H9 (cell line): ENCODE data around the gene DACH1. TPM values are rescaled to one million over a fixed set of nuclear protein-coding genes. Genes with fewer than 3 reads are reported as not detected.

Experiments
- DNase-seq: peaks from one replicate; pipeline ENCODE4 v3.0.0-alpha.2; 2017
- H2AFZ ChIP-seq: one replicate; pipeline ENCODE4 v1.6.1; 2013; ENCODE audit warnings: mild to moderate bottlenecking, low read length, control low read depth, moderate library complexity
- H2AK5ac ChIP-seq: 2 replicates; pipeline ENCODE4 v1.6.1; 2013; ENCODE audit warnings: low read length, control low read depth, mixed read lengths; ENCODE audit not compliant: insufficient read length
- H2BK120ac ChIP-seq: one replicate; pipeline ENCODE4 v1.6.1; 2013; ENCODE audit warnings: low read depth, mild to moderate bottlenecking, low read length, control low read depth, inconsistent platforms; ENCODE audit not compliant: poor library complexity, severe bottlenecking
- H2BK12ac ChIP-seq: 2 replicates; pipeline ENCODE4 v1.6.1; 2013; ENCODE audit warnings: low read length, control low read depth, mixed read lengths, low read depth; ENCODE audit not compliant: insufficient read length
- H2BK15ac ChIP-seq: 2 replicates; pipeline ENCODE4 v1.6.1; 2013; ENCODE audit warnings: low read depth, low read length, control low read depth
- H2BK20ac ChIP-seq: one replicate; pipeline ENCODE4 v1.6.1; 2013; ENCODE audit warnings: low read depth, mild to moderate bottlenecking, low read length, control low read depth, inconsistent platforms; ENCODE audit not compliant: poor library complexity, severe bottlenecking
- H2BK5ac ChIP-seq: 2 replicates; pipeline ENCODE4 v1.6.1; 2013; ENCODE audit warnings: low read length, control low read depth, mixed read lengths; ENCODE audit not compliant: insufficient read length
- H3K14ac ChIP-seq: 2 replicates; pipeline ENCODE4 v1.6.1; 2013; ENCODE audit warnings: low read length, control low read depth; ENCODE audit not compliant: insufficient read depth
- H3K18ac ChIP-seq: 2 replicates; pipeline ENCODE4 v1.6.1; 2013; ENCODE audit warnings: low read depth, mild to moderate bottlenecking, mixed read lengths, low read length, control low read depth; ENCODE audit not compliant: insufficient read length
- H3K23ac ChIP-seq: 2 replicates; pipeline ENCODE4 v1.6.1; 2013; ENCODE audit warnings: low read length, control low read depth, mixed read lengths, low read depth; ENCODE audit not compliant: insufficient read length
- H3K23me2 ChIP-seq: 2 replicates; pipeline ENCODE4 v1.6.1; 2013; ENCODE audit warnings: low read depth, mild to moderate bottlenecking, mixed read lengths, low read length, control low read depth; ENCODE audit not compliant: insufficient read length, poor library complexity, severe bottlenecking
- H3K27ac ChIP-seq: 2 replicates; pipeline ENCODE4 v1.5.1; 2013; ENCODE audit warnings: low read length, control low read depth, mixed read lengths, low read depth; ENCODE audit not compliant: insufficient read length
- H3K27me3 ChIP-seq: 2 replicates; pipeline ENCODE4 v1.6.1; 2013; ENCODE audit warnings: low read length, control low read depth, inconsistent platforms; ENCODE audit not compliant: insufficient read depth
- H3K4ac ChIP-seq: 2 replicates; pipeline ENCODE4 v1.6.1; 2013; ENCODE audit warnings: low read depth, mild to moderate bottlenecking, control low read depth, inconsistent platforms, low read length, moderate library complexity
- H3K4me1 ChIP-seq: 2 replicates; pipeline ENCODE4 v1.6.1; 2013; ENCODE audit warnings: low read length, control low read depth, inconsistent platforms; ENCODE audit not compliant: insufficient read depth
- H3K4me2 ChIP-seq: 2 replicates; pipeline ENCODE4 v1.6.1; 2013; ENCODE audit warnings: low read length, control low read depth, mixed read lengths; ENCODE audit not compliant: insufficient read length, insufficient read depth
- H3K56ac ChIP-seq: 2 replicates; pipeline ENCODE4 v1.6.1; 2013; ENCODE audit warnings: low read depth, mild to moderate bottlenecking, mixed read lengths, low read length, control low read depth; ENCODE audit not compliant: insufficient read length
- H3K79me1 ChIP-seq: 2 replicates; pipeline ENCODE4 v1.6.1; 2013; ENCODE audit warnings: low read depth, mild to moderate bottlenecking, moderate library complexity, low read length, control low read depth, inconsistent platforms; ENCODE audit not compliant: insufficient read depth, poor library complexity, severe bottlenecking
- H3K79me2 ChIP-seq: 2 replicates; pipeline ENCODE4 v1.6.1; 2013; ENCODE audit warnings: low read length, control low read depth, inconsistent platforms; ENCODE audit not compliant: insufficient read depth
- H3K9ac ChIP-seq: 2 replicates; pipeline ENCODE4 v1.6.1; 2013; ENCODE audit warnings: low read length, control low read depth, mixed read lengths; ENCODE audit not compliant: insufficient read length; ENCODE audit errors: extremely low read depth
- H3K9me3 ChIP-seq: one replicate; pipeline ENCODE4 v1.6.1; 2013; ENCODE audit warnings: low read depth, low read length, inconsistent platforms; ENCODE audit not compliant: control insufficient read depth
- H3T11ph ChIP-seq: one replicate; pipeline ENCODE4 v1.6.1; 2013; ENCODE audit warnings: mild to moderate bottlenecking, low read length, control low read depth, inconsistent platforms
- H4K20me1 ChIP-seq: one replicate; pipeline ENCODE4 v1.6.1; 2013; ENCODE audit not compliant: control insufficient read depth, insufficient read length, insufficient read depth
- H4K5ac ChIP-seq: 2 replicates; pipeline ENCODE4 v1.6.1; 2013; ENCODE audit warnings: low read depth, mild to moderate bottlenecking, mixed read lengths, low read length, control low read depth; ENCODE audit not compliant: insufficient read length
- H4K8ac ChIP-seq: replicated peaks from 2 replicates; pipeline ENCODE4 v1.6.1; 2013; ENCODE audit warnings: low read length, control low read depth, mixed read lengths, low read depth; ENCODE audit not compliant: insufficient read length
- H4K91ac ChIP-seq: 2 replicates; pipeline ENCODE4 v1.6.1; 2013; ENCODE audit warnings: low read depth, mild to moderate bottlenecking, moderate library complexity, mixed read lengths, low read length, control low read depth; ENCODE audit not compliant: insufficient read length
- H3K27ac Mint-ChIP-seq, 3 experiments: 2 replicates in 2 of 3; 3 replicates in 1 of 3; pipeline ENCODE4 v1.8.0; 2020 to 2021; ENCODE audit warnings: mixed read lengths in 3 of 3, mild to moderate bottlenecking in 1 of 3, moderate library complexity in 1 of 3
- H3K27me3 Mint-ChIP-seq: 2 replicates; pipeline ENCODE4 v1.8.0; 2021; ENCODE audit warnings: low read depth, mild to moderate bottlenecking, moderate library complexity, mixed read lengths
- H3K36me3 Mint-ChIP-seq, 3 experiments: 2 replicates in 2 of 3; 3 replicates in 1 of 3; pipeline ENCODE4 v1.8.0; 2020 to 2021; ENCODE audit warnings: low read depth in 3 of 3, mixed read lengths in 3 of 3; ENCODE audit not compliant: insufficient read depth in 1 of 3
- H3K4me1 Mint-ChIP-seq, 2 experiments: 2 replicates each; pipeline ENCODE4 v1.8.0; 2020; ENCODE audit warnings: mixed read lengths in 2 of 2
- H3K4me3 Mint-ChIP-seq, 2 experiments: 2 replicates in 1 of 2; 3 replicates in 1 of 2; pipeline ENCODE4 v1.8.0; 2020 to 2021; ENCODE audit warnings: mild to moderate bottlenecking in 2 of 2, mixed read lengths in 2 of 2, moderate library complexity in 1 of 2
- H3K9me3 Mint-ChIP-seq, 2 experiments: 2 replicates in 1 of 2; 3 replicates in 1 of 2; pipeline ENCODE4 v1.8.0; 2020; ENCODE audit warnings: mild to moderate bottlenecking in 2 of 2, mixed read lengths in 2 of 2, moderate library complexity in 1 of 2
- total RNA-seq: library from RNA; stranded (reverse); gene quantifications from 2 replicates; pipeline ENCODE4 v1.2.1, GENCODE V29; 2021
- TF ChIP-seq, protein P1 (sequence below): fragments of 200-600 bp; sonication (generic); conservative IDR thresholded peaks from 3 replicates; pipeline ENCODE4 v1.8.0; 2021; ENCODE audit warnings: antibody characterized with exemption, mild to moderate bottlenecking

Gene DACH1
- total RNA-seq, 1 experiment from 2014 or later: not detected

DNA sequence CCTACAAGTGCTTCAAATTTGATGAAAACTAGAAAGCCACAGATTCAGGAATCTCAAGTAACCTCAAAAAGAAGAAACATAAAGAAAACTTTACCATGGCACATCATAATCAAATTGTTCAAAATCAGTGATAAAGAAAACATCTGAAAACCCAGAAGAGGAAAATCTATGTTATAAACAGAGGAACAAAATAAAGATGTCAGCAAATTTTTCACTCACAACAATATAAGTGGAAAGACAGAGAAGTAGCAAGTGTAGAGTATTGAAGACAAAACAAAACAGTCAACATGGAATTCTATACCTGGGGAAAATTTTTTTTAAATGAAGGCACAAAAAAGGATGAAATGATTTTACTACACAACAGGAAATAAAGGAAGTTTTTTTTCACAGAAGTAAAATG, 470.9 kb downstream of the DACH1 start:
- Histone ChIP-seq H2BK120ac (no peak overlapping the region), H3K79me2 (no peaks in the 10 kb centered on the region), H2BK15ac (no peak overlapping the region), H4K91ac (no peak overlapping the region), H3K4ac (no peak overlapping the region), H3K9ac (no peak overlapping the region), H3K56ac (no peak overlapping the region), H3K4me1 (no peaks in the 10 kb centered on the region), H4K5ac (no peak overlapping the region), H2BK20ac (no peak overlapping the region), H2AK5ac (no peak overlapping the region), H3K27ac (no peak overlapping the region), H4K8ac (no peak overlapping the region), H3K14ac (no peak overlapping the region), H2AFZ (no peak overlapping the region), H3K18ac (no peak overlapping the region), H4K20me1 (no peaks in the 10 kb centered on the region), H3K9me3 (no peaks in the 10 kb centered on the region), H3T11ph (no peak overlapping the region), H3K23ac (no peak overlapping the region), H2BK5ac (no peak overlapping the region), H3K4me2 (no peak overlapping the region), H3K27me3 (no peaks in the 10 kb centered on the region), H3K23me2 (no peaks in the 10 kb centered on the region), H2BK12ac (no peak overlapping the region), H3K79me1 (no peaks in the 10 kb centered on the region)
- Mint-ChIP-seq H3K9me3 (peaks cover 2 to 4% of the 10 kb centered on the region in 2 experiments; a peak in 4 of 5 replicates), H3K4me3 (no peak overlapping the region), H3K27ac (no peak overlapping the region), H3K36me3 (peaks cover 0 to 4% (median 0%) of the 10 kb centered on the region in 3 experiments; a peak in 1 of 7 replicates), H3K27me3 (no peaks in the 10 kb centered on the region), H3K4me1 (no peaks in the 10 kb centered on the region)
- DNase-seq: no peak
- TF ChIP-seq, protein P1, sequence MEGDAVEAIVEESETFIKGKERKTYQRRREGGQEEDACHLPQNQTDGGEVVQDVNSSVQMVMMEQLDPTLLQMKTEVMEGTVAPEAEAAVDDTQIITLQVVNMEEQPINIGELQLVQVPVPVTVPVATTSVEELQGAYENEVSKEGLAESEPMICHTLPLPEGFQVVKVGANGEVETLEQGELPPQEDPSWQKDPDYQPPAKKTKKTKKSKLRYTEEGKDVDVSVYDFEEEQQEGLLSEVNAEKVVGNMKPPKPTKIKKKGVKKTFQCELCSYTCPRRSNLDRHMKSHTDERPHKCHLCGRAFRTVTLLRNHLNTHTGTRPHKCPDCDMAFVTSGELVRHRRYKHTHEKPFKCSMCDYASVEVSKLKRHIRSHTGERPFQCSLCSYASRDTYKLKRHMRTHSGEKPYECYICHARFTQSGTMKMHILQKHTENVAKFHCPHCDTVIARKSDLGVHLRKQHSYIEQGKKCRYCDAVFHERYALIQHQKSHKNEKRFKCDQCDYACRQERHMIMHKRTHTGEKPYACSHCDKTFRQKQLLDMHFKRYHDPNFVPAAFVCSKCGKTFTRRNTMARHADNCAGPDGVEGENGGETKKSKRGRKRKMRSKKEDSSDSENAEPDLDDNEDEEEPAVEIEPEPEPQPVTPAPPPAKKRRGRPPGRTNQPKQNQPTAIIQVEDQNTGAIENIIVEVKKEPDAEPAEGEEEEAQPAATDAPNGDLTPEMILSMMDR: no peak
